GM12892 (cell line): Measurements from ENCODE around the gene ECHDC1.

Experiments used
- DNase-seq: peaks from one replicate; pipeline ENCODE4 v3.0.0; 2011; ENCODE audit not compliant: insufficient read length
- FAIRE-seq: peaks from 2 replicates; lab custom pipeline; 2011; peaks lifted over from hg19 to GRCh38; lab: Jason Lieb, UNC
- POLR2A ChIP-seq: IDR thresholded peaks from 2 replicates; pipeline ENCODE4 v1.6.1; 2011; ENCODE audit warnings: low read depth, low read length, control low read depth
- POLR2AphosphoS5 ChIP-seq: IDR thresholded peaks from 2 replicates; pipeline ENCODE4 v1.6.1; 2011; ENCODE audit warnings: low read depth, low read length, control low read depth
- TAF1 ChIP-seq: IDR thresholded peaks from 2 replicates; pipeline ENCODE4 v1.6.1; 2011; ENCODE audit warnings: low read depth, mild to moderate bottlenecking, control low read depth, low read length, borderline replicate concordance

ECHDC1 gene

GRCh38 chr6:127366282-127367022, 23.0 kb upstream of the ECHDC1 start:
- no peak for TF ChIP-seq POLR2AphosphoS5
- no peak for TF ChIP-seq TAF1
- TF ChIP-seq POLR2A, result no peak
- FAIRE-seq, result no peak

DNA sequence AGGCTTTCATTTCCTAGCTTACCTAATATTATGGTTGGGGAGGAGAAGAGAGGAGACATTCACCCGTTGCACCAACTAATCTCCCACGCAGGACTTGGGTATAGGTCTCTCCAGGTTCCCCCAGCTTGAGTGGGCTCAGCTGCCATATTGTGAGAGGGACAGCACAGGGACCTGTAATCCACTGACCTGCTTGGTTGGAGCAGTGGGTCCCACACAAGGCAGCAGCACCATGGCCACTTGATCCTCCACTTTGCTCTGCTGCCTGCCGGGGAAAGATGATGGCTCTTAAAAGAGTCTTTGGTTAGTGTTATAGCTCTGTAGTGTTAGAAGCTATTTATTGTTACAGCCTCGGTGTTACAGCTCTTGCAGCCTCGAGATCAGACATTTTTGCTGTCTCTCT, 22.5 kb upstream of the ECHDC1 start:
- no peak for FAIRE-seq
- TF ChIP-seq POLR2AphosphoS5 (no peak), TAF1 (no peak), POLR2A (no peak)
- no peak for DNase-seq

More at GRCh38 chr6:127366282-127367022, 23.0 kb upstream of the ECHDC1 start:
- no peak for DNase-seq

DNA sequence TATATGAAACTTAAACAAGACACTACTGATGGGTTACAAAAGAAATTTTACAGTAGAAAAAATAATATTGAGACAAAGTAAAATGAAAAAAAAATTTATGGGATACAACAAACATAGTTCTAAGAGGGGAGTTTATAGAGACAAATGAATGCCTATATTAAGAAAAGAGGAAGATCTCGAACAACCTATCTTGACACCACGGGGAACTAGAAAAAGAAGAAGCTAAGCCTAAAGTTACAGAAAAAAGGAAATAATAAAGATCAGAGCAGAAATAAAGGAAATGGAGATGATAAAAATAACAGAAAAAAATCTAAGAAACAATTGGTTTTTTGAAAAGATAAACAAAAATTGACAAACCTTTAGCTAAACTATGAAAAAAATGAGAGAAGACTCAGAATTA, 9.1 kb upstream of the ECHDC1 start:
- TF ChIP-seq TAF1 (no peak), POLR2AphosphoS5 (no peak), POLR2A (no peak)
- no peak for DNase-seq
- no peak for FAIRE-seq

GRCh38 chr6:127349980-127350379, 6.6 kb upstream of the ECHDC1 start:
- no peak for DNase-seq
- no peak for FAIRE-seq
- TF ChIP-seq TAF1 (no peak), POLR2AphosphoS5 (no peak), POLR2A (no peak)

GRCh38 chr6:127348028-127348661, 4.7 kb upstream of the ECHDC1 start:
- no peak for FAIRE-seq
- no peak for DNase-seq
- no peak for TF ChIP-seq POLR2A

GRCh38 chr6:127347178-127347577, 3.8 kb upstream of the ECHDC1 start:
- TF ChIP-seq POLR2AphosphoS5 (no peak), POLR2A (no peak), TAF1 (no peak)
- DNase-seq (no peak), FAIRE-seq (no peak)

DNA sequence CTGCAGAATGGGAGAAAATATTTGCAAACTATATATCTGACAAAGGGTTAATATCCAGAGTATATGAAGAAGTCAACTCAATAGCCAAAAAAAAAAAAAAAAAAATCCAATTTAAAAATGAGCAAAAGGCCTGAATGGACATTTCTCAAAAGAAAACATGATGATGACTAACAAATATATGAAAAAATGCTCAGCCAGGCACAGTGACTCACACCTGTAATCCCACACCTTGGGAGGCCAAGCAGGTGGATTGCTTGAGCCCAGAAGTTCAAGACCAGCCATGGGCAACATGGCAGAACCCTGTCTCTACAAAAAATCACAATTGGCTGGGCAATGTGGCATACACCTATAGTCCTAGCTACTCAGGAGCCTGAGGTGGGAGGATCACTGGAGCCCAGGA, 2.1 kb upstream of the ECHDC1 start:
- FAIRE-seq (no peak), DNase-seq (no peak)
- TF ChIP-seq TAF1 (no peak), POLR2A (no peak), POLR2AphosphoS5 (no peak)

DNA sequence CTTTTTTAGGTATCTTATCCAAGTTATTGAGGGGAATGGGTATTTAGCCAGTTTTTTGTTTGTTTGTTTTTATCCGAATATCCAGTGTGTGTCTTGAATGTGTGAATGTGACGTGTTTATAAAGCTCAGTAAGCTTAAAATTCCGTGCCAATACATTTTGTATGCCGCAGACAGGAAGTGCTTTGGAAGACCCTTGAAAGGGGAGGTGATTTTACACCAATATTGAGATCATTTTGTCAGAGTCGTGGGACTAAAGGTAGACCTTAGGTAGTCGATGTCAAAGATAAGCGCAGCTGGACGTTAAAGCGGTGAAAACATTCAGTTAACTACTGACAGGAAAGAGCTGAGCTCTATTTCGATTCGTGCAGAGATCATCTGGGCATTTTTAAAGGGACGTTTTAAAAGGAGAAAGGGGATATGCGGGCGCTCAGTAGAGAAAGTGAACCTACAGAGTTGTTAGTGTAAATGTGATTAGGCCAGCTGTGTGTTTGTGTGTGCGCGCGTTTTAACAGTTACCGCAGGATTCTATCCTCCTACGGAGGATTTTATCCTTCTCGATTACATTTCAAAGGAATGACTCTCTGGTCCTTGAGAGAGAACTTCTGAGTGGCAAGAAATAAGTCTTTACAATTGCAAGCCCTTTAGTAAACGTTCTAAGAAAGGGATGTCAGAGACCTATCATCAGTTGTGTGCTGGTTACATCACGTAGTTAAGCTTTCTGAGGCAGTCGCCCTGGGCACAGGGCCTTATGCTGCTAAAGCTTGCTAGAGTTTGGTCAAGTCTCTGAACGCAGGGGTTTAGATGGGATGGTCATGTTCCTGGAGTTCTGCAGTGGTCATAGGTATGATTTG, 625 bp upstream of the ECHDC1 start:
- peak; percentile 54 for FAIRE-seq

GRCh38 chr6:127342296-127342945, 988 bp downstream of the ECHDC1 start:
- TF ChIP-seq POLR2A, result no peak
- no peak for TF ChIP-seq POLR2AphosphoS5
- TF ChIP-seq TAF1, result no peak
- FAIRE-seq (no peak), DNase-seq (no peak)

More for the DNA sequence above, 625 bp upstream of the ECHDC1 start:
- DNase-seq, result no peak
- TF ChIP-seq POLR2AphosphoS5, result no peak
- TF ChIP-seq POLR2A, result no peak
- TF ChIP-seq TAF1, result no peak

GRCh38 chr6:127341471-127342202, 1.8 kb downstream of the ECHDC1 start:
- no peak for DNase-seq
- FAIRE-seq, result peak; percentile 76
- TF ChIP-seq POLR2A (no peak), POLR2AphosphoS5 (0 out of 2 replicates have a peak, but pooled peaks have one; percentile 24)
